AG09319 (cell line): ENCODE results near the gene WDFY4.

Experiments used
- DNase-seq: peaks from one replicate; pipeline ENCODE4 v3.0.0-alpha.2; 2010; ENCODE audit warnings: low read depth; ENCODE audit errors: extremely low read depth
- CTCF ChIP-seq: IDR thresholded peaks from 2 replicates; pipeline ENCODE4 v1.5.1; 2011; ENCODE audit warnings: low read depth, mild to moderate bottlenecking, inconsistent platforms, low read length, moderate library complexity

The WDFY4 gene

GRCh38 chr10:48946332-48946731 is 261.7 kb downstream of the WDFY4 start:
- no peak for TF ChIP-seq CTCF
- DNase-seq = no peak

GRCh38 chr10:48946891-48947500 is 262.3 kb downstream of the WDFY4 start:
- TF ChIP-seq CTCF = no peak
- no peak for DNase-seq

GRCh38 chr10:48947690-48948469 is 263.2 kb downstream of the WDFY4 start:
- no peak for TF ChIP-seq CTCF
- no peak for DNase-seq

GRCh38 chr10:48948470-48949037 is 263.9 kb downstream of the WDFY4 start:
- no peak for DNase-seq
- TF ChIP-seq CTCF = no peak

- no peak for TF ChIP-seq CTCF
- no peak for DNase-seq
Observed at GRCh38 chr10:48951707-48952106, 267.0 kb downstream of the WDFY4 start.

- no peak for DNase-seq
- no peak for TF ChIP-seq CTCF
Observed at GRCh38 chr10:48957361-48958151, 272.9 kb downstream of the WDFY4 start.
